Measurements from ENCODE around the gene SLU7. TPM values are rescaled to one million over a fixed set of nuclear protein-coding genes. Genes with fewer than 3 reads are reported as not detected.

The SLU7 gene
- total RNA-seq, 1 donor from 2014 or later: 54.1 TPM

- Mint-ChIP-seq H3K4me1 (ENCODE audit: unreplicated experiment) (peaks cover 3% of the 10 kb centered on the region), H3K27me3 (ENCODE audit: unreplicated experiment) (peaks cover 65% of the 10 kb centered on the region), H3K36me3 (ENCODE audit: unreplicated experiment) (no peaks in the 10 kb centered on the region), H3K9me3 (ENCODE audit: unreplicated experiment) (peaks cover 11% of the 10 kb centered on the region), H3K4me3 (ENCODE audit: unreplicated experiment) (peak overlapping the region; percentile 68), H3K27ac (ENCODE audit: unreplicated experiment) (no peak overlapping the region)
- no peak for DNase-seq (ENCODE audit: extremely low spot score, unreplicated experiment)
- TF ChIP-seq CTCF (IDR thresholded peaks at IDR 0.05): no peak
These were observed 47.6 kb downstream of the SLU7 start for GRCh38 chr5:160371294-160371693.

GRCh38 chr5:160370713-160371034 is 48.2 kb downstream of the SLU7 start:
- peaks cover 11% of the 10 kb centered on the region for H3K9me3 Mint-ChIP-seq (ENCODE audit: unreplicated experiment)
- H3K4me1 Mint-ChIP-seq (ENCODE audit: unreplicated experiment): peaks cover 3% of the 10 kb centered on the region
- no peak for TF ChIP-seq CTCF (IDR thresholded peaks at IDR 0.05)
- DNase-seq (ENCODE audit: extremely low spot score, unreplicated experiment): no peak
- H3K27me3 Mint-ChIP-seq (ENCODE audit: unreplicated experiment): peaks cover 60% of the 10 kb centered on the region
- peak overlapping the region; percentile 68 for H3K4me3 Mint-ChIP-seq (ENCODE audit: unreplicated experiment)
- no peak overlapping the region for H3K27ac Mint-ChIP-seq (ENCODE audit: unreplicated experiment)
- no peaks in the 10 kb centered on the region for H3K36me3 Mint-ChIP-seq (ENCODE audit: unreplicated experiment)

GRCh38 chr5:160369990-160370712 is 48.7 kb downstream of the SLU7 start, which contains the start of gene C1QTNF2:
C1QTNF2 (minus strand) TSS chr5:160370626; CDS start chr5:160355011, 15,615 bp downstream.
- peaks cover 56% of the 10 kb centered on the region for H3K27me3 Mint-ChIP-seq (ENCODE audit: unreplicated experiment)
- peak within 1 kb of the TSS; percentile 68 for H3K4me3 Mint-ChIP-seq (ENCODE audit: unreplicated experiment)
- peaks cover 3% of the 10 kb centered on the region for H3K4me1 Mint-ChIP-seq (ENCODE audit: unreplicated experiment)
- H3K9me3 Mint-ChIP-seq (ENCODE audit: unreplicated experiment): peaks cover 11% of the 10 kb centered on the region
- H3K36me3 Mint-ChIP-seq (ENCODE audit: unreplicated experiment): no peaks in the 10 kb centered on the region
- no peak for TF ChIP-seq CTCF (IDR thresholded peaks at IDR 0.05)
- no peak within 1 kb of the TSS for H3K27ac Mint-ChIP-seq (ENCODE audit: unreplicated experiment)
- no peak for DNase-seq (ENCODE audit: extremely low spot score, unreplicated experiment)

- H3K9me3 Mint-ChIP-seq (ENCODE audit: unreplicated experiment): peaks cover 11% of the 10 kb centered on the region
- no peaks in the 10 kb centered on the region for H3K36me3 Mint-ChIP-seq (ENCODE audit: unreplicated experiment)
- no peak for DNase-seq (ENCODE audit: extremely low spot score, unreplicated experiment)
- TF ChIP-seq CTCF (IDR thresholded peaks at IDR 0.05): no peak
- peaks cover 9% of the 10 kb centered on the region for H3K4me1 Mint-ChIP-seq (ENCODE audit: unreplicated experiment)
- peaks cover 35% of the 10 kb centered on the region for H3K27me3 Mint-ChIP-seq (ENCODE audit: unreplicated experiment)
- no peak overlapping the region for H3K27ac Mint-ChIP-seq (ENCODE audit: unreplicated experiment)
- no peak overlapping the region for H3K4me3 Mint-ChIP-seq (ENCODE audit: unreplicated experiment)
These were observed 51.0 kb downstream of the SLU7 start for GRCh38 chr5:160367885-160368284.

GRCh38 chr5:160367261-160367660 is 51.6 kb downstream of the SLU7 start:
- peaks cover 11% of the 10 kb centered on the region for H3K9me3 Mint-ChIP-seq (ENCODE audit: unreplicated experiment)
- DNase-seq (ENCODE audit: extremely low spot score, unreplicated experiment): no peak
- peaks cover 31% of the 10 kb centered on the region for H3K27me3 Mint-ChIP-seq (ENCODE audit: unreplicated experiment)
- H3K27ac Mint-ChIP-seq (ENCODE audit: unreplicated experiment): no peak overlapping the region
- H3K36me3 Mint-ChIP-seq (ENCODE audit: unreplicated experiment): no peaks in the 10 kb centered on the region
- no peak overlapping the region for H3K4me3 Mint-ChIP-seq (ENCODE audit: unreplicated experiment)
- no peak for TF ChIP-seq CTCF (IDR thresholded peaks at IDR 0.05)
- peaks cover 9% of the 10 kb centered on the region for H3K4me1 Mint-ChIP-seq (ENCODE audit: unreplicated experiment)

Measured in osteocyte (in vitro differentiated cells).